HG02973 (cell line): ENCODE results near the gene CORIN.
"Not testable (repeated sequence)": the region's sequence is repeated elsewhere in the genome, so short reads cannot be mapped to it uniquely, and the experiment has no call there.

Experiments used
- ATAC-seq: cut with Tn5 transposase; IDR thresholded peaks from one replicate; pipeline ENCODE4 v1.9.1; 2021; ENCODE audit warnings: moderate library complexity; ENCODE audit not compliant: unreplicated experiment

CORIN gene

DNA sequence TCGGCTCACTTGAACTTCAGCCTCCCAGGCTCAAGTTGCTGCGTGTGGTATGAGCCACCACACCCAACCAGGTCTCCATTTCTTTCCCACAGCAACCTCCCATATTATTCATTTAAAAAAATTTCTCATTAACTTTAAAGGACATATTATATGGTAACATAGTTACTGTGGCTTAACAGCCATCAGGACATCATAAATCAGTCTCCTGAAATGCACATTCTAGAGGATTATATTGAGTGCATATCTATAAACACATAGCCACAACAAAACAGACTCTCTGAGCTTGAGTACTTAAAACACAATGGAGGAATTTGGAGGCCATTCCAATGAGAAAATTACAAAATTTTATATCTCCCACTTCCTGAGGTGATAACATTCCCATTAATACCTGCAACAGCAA is 61.5 kb downstream of the CORIN start:
- ATAC-seq: no peak

DNA sequence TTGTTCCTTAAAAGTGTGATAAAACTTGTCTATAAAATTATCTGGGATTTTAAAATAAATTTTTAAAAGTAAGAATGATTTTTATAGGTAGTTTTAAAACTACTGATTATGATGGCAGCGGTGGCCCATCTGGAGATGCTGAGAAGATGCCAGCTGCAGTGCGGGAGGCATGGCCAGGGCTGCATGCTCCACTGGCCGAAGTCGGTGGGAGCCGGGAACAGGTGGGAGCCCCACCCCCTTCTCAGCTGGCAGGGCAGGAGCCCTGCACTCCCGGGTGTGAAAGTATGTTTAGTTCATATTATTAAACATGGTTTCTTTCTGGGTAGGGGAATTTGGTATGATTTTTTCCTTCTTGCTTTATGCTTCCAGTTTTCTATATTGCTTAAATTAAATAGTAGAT is 63.8 kb downstream of the CORIN start:
- no peak for ATAC-seq

DNA sequence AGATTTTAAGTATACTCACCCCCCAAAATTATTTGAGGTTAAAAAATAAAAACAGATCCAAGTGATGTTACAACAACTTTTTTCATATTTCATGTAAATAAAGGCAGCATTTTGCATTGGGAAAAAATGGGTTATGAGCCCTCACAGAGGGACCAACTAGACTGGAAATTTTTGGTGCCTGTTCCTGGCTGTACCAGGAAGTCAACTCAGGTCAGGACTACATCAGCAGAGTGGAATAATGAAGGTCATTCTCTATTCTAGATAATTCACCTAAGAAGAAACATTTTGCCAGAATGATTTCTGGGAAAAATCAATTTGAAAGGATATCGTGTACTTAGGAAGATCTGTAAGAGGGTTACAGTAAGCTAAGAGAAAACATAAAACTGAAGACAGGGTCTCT is 66.8 kb downstream of the CORIN start:
- ATAC-seq: no peak

- not testable (repeated sequence) for ATAC-seq
Observed at GRCh38 chr4:47767956-47768355, 69.9 kb downstream of the CORIN start.

DNA sequence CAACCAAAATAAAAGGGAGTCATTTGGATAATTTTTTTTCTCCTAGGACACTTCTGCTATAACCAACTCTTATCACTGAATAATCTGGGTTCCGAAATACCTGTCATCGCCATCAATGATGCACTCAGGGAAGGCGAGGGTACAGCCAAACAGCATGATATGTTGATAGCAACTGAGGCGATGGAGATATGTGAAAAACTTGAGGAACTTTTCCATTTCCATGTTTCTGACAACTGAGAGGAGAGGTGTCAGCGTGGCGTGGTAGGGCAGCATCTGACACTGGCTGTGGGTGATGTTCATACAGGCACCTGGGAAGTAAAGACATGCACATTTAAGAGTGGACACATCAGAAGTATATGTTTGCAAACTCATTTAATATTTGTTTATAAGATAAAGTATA is 74.6 kb downstream of the CORIN start:
- no peak for ATAC-seq

DNA sequence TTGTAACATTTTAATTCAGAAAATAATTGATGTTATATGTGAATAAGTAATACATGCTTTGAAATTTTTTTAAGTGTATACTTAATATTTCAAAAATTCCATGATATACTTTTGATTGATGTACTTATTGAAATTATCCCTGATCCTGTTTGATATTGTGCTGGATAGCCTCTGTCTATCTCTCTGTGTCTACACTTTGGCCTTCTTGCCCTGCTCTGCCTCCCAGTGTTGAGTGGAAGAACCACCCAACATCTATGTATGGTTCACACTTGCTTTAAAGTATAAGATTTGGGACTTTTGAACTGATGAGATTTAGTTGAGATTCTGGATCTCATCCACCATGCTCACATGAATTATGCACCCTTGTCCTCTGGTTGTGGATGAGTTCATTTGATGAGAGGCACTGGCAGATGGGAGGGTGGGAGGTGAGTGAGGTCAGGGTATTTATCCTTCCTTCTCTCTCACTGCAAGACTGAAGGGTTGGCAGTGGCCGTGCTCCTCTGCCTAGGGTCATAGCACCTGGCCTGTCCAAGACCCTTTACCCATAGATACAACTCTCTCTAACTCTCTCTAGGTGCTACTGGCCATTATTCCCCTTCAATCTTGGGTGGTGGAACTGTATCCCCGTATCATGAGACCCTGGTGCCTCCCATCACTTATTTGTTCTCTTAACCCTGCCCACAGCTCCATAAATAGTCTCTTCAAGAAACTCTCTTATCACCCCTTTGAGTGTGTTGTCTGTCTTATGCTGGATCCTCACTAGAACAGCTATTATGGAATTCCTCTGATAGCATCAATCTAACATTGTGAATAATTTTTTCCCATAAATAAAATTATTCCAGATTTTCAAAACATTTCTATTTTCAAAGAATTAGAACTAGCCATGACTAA is 75.2 kb downstream of the CORIN start:
- no peak for ATAC-seq

- ATAC-seq: not testable (repeated sequence)
Observed at GRCh38 chr4:47753316-47753715, 84.6 kb downstream of the CORIN start.

GRCh38 chr4:47752214-47752613 is 85.7 kb downstream of the CORIN start:
- ATAC-seq: no peak

DNA sequence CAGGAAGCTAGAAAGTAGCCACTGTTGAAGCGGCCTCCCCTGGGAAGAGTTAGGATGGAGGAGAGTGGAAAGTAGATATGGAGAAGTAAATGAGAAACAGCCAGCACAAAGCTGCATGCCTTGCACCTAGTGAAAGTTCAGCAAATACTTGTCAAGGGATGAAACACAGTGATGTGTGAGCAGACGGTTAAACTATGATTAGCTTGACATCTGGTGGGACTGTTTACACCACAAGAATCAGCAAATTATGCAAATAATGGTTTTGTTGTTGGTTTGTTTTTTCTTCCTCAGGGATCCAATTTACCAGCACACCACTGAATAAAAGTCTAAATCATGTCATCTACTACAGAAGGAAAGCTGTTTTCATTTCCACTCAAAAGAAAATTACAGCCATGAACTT is 87.1 kb downstream of the CORIN start:
- ATAC-seq: no peak

GRCh38 chr4:47749858-47750257 is 88.0 kb downstream of the CORIN start:
- no peak for ATAC-seq

DNA sequence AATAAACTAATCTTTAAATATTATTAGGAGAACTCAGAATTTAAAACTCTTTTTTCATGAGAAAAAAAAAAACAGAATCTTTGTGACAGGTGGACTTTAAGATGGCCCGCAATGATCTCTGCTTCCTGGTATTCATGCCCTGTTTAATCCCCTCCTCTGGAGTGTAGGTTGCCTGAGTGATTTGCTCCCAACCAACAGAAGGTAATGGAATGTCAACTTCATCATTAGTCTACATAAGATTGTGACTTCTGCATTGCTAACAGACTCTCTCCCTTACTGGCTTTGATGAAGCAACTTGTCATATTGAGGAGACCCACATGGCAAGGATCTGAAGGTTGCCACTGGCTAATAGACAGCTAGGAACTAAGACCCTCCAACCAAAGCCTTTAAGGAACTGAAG is 88.8 kb downstream of the CORIN start:
- no peak for ATAC-seq

GRCh38 chr4:47747846-47748494 is 89.9 kb downstream of the CORIN start:
- ATAC-seq: no peak

GRCh38 chr4:47747211-47747610 is 90.7 kb downstream of the CORIN start:
- ATAC-seq: no peak

- no peak for ATAC-seq
Observed at GRCh38 chr4:47746122-47746521, 91.7 kb downstream of the CORIN start.

GRCh38 chr4:47744843-47745382 is 93.0 kb downstream of the CORIN start:
- ATAC-seq: no peak

- no peak for ATAC-seq
Observed at GRCh38 chr4:47744253-47744652, 93.6 kb downstream of the CORIN start.

DNA sequence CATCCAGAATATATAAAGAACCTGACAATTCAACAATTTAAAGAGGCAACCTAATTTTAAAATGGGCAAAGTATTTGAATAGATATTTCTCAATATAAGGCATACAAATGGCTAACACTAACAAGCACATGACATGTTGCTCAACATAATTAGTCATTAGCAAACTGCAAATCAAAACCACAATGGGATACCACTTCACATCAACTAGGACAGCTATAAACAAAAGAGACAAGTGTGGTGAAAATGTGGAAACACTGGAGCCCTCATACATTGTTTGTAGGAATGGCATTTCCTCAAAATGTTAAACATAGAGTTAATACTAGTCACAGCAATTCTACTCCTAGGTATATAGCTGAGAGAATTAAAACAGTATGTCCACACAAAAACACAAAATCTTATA is 96.7 kb downstream of the CORIN start:
- no peak for ATAC-seq

GRCh38 chr4:47737326-47737725 is 100.5 kb downstream of the CORIN start:
- no peak for ATAC-seq

DNA sequence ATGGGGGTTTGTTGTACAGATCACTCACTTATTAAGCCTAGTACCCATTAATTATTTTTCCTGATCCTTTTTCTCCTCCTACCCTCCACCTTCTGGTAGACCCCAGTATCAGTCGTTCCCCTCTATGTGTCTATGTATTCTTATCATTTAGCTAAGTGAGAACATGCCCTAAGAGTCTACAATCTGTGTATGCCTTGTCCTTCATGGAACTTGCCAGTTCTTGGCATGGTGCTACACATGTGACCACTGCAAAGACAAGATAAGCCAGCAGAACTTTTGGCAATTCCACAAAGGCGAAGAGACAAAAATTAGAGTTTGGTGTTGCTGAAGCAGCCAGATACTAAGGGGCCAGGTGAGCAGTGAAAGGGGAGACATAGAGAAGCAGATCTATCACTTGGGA is 101.3 kb downstream of the CORIN start:
- no peak for ATAC-seq

DNA sequence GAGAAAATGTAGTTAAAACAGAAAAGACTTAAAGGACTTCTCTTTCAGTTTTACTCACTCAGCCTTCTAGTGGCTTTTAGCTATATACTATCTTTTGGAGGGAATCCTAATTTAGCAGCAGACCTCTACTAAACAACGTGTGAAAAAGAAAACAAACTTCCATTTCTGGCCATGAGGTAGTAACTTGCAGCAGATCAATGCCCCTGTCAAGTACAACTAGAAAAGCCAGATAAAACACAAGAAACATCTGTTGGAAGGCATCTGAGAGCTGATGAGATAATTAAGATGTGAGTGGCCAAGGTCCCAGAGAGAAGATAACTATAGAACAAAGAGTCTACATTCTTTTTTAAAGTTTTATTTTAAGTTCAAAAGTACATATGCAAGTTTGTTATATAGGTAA is 101.7 kb downstream of the CORIN start:
- no peak for ATAC-seq

DNA sequence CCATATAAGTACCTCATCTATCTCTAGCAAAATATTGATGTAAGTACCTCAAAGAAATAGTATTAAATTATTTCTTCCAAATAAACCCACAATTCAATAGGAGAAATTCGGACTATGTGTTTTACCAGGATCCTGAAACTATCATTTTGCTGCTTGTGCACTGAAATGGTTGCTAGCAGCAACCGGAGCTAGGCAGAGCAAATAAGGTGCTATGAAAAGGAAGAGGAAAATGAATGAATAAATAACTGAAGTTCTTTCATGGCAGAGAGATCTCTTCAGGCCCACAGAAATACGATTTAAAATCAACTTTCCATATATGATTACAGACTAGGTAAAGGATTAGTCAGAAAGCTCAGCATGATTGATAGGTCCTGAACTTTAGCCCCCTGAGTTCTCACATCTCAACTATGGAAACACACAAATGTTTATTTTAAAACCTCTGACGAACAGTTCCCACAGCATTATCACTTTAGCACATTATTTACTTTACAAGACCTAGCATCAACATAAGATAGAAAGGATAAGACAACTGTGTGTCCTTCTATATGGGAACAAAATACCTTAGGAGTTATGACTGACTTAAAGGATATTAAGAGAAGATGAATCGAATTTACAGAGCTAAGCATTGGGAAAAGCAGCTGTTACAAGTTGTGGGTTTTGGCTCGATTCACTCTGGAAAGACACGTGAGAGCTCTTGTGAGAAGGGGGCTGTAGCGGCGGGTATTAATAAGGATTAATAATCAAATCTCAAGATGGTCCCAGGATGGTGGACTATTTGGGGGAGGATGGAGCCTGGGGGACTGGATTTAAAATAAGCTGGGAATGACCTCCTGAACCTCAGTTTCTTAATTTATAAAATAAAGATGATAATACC is 104.3 kb downstream of the CORIN start:
- ATAC-seq: no peak
